ENCODE data around the gene CELA3A. TPM values are rescaled to one million over a fixed set of nuclear protein-coding genes. Genes with fewer than 3 reads are reported as not detected.
A peak's percentile ranks its signal among the peaks of the same experiment; 100 is the strongest.
"Not testable (repeated sequence)": the region's sequence is repeated elsewhere in the genome, so short reads cannot be mapped to it uniquely, and the experiment has no call there.

Gene CELA3A
- total RNA-seq, 3 donors from 2014 or later (not counting 1 experiment from before 2014, with no cell fraction given), result not detected

- intact Hi-C loops (cut with micrococcal nuclease), result no loop called here
- H3K9me3 ChIP-seq (ENCODE audit: control insufficient read depth, insufficient read depth, low read length), result no peaks in the 10 kb centered on the region
- no peaks in the 10 kb centered on the region for H3K27me3 ChIP-seq (ENCODE audit: control insufficient read depth, insufficient read depth, low read length)
- peaks cover 16 to 19% of the 10 kb centered on the region in 2 donors for H3K4me1 Mint-ChIP-seq
- no peak for DNase-seq
- no peak overlapping the region for H3K4me3 Mint-ChIP-seq
- TF ChIP-seq, protein P1, sequence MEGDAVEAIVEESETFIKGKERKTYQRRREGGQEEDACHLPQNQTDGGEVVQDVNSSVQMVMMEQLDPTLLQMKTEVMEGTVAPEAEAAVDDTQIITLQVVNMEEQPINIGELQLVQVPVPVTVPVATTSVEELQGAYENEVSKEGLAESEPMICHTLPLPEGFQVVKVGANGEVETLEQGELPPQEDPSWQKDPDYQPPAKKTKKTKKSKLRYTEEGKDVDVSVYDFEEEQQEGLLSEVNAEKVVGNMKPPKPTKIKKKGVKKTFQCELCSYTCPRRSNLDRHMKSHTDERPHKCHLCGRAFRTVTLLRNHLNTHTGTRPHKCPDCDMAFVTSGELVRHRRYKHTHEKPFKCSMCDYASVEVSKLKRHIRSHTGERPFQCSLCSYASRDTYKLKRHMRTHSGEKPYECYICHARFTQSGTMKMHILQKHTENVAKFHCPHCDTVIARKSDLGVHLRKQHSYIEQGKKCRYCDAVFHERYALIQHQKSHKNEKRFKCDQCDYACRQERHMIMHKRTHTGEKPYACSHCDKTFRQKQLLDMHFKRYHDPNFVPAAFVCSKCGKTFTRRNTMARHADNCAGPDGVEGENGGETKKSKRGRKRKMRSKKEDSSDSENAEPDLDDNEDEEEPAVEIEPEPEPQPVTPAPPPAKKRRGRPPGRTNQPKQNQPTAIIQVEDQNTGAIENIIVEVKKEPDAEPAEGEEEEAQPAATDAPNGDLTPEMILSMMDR (IDR thresholded peaks at IDR 0.05), result no peak
- H3K4me3 ChIP-seq (ENCODE audit: low read length), result no peak overlapping the region
- H3K27ac ChIP-seq (ENCODE audit: low read length), result no peak overlapping the region
- WGBS (ENCODE audit: insufficient coverage), result 87% methylated on average over 3 of the region's 3 CpGs
- no peaks in the 10 kb centered on the region for H3K9me3 Mint-ChIP-seq
- H3K4me1 ChIP-seq (ENCODE audit: control insufficient read depth, insufficient read depth, low read length), result peaks cover 11% of the 10 kb centered on the region
- no peaks in the 10 kb centered on the region for H3K27me3 Mint-ChIP-seq (ENCODE audit: low read depth in 2 of 2)
- H3K27ac Mint-ChIP-seq, result no peak overlapping the region
- peaks cover 4% of the 10 kb centered on the region for H3K36me3 ChIP-seq (ENCODE audit: control insufficient read depth, insufficient read depth, low read length)
- no peaks in the 10 kb centered on the region for H3K36me3 Mint-ChIP-seq
- no peak for ATAC-seq
These were observed 29.0 kb downstream of the CELA3A start for GRCh38 chr1:22030473-22030872.

DNA sequence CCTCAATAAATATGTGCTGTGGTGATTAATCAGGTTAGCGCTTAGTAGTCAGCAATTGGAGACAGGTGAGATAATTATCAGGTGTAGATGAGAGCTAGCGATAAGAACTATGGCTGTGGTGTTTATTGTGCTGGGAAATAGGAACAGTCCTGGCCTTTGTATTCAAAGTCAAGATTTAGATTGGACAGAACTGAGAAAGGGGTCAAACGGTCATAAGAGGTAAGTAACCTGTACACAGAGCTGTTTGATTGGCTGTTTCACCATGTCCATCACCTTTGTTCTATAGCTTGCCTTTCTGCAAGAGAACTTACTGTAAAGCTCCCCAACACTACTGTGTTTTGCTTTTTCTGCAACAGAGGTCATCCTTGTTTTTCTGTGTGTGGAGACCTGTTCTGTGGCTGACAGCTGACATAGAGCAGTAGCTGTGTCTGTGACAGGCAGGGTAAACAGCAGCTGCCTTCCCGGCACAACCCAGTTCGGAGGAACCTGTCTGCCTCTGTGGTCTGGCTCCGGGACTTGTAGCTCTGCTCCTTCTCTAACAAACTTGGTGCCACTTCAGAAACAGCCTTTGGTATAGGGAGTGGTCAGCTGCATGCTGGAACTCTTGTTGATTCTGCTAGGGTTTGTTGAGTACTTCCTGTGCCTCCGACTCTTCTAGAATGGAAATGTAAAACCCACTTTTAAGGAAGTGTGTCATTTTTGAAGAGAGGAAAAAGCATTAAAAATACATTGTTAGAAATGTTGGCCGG, 29.9 kb downstream of the CELA3A start:
- H3K27ac Mint-ChIP-seq, result peak overlapping the region; percentile 36 to 68
- Histone ChIP-seq H3K27me3 (ENCODE audit: control insufficient read depth, insufficient read depth, low read length) (no peaks in the 10 kb centered on the region), H3K4me3 (ENCODE audit: low read length) (no peak overlapping the region), H3K4me1 (ENCODE audit: control insufficient read depth, insufficient read depth, low read length) (peaks cover 5% of the 10 kb centered on the region), H3K36me3 (ENCODE audit: control insufficient read depth, insufficient read depth, low read length) (peaks cover 4% of the 10 kb centered on the region), H3K27ac (ENCODE audit: low read length) (peak overlapping the region; percentile 8), H3K9me3 (ENCODE audit: control insufficient read depth, insufficient read depth, low read length) (no peaks in the 10 kb centered on the region)
- H3K9me3 Mint-ChIP-seq, result no peaks in the 10 kb centered on the region
- WGBS (ENCODE audit: insufficient coverage), result 45% methylated on average over 8 of the region's 8 CpGs
- peaks cover 6 to 11% of the 10 kb centered on the region in 2 donors for H3K4me1 Mint-ChIP-seq
- ATAC-seq (no peak), DNase-seq (peak in 1 of 2 donors; percentile 52)
- H3K27me3 Mint-ChIP-seq (ENCODE audit: low read depth in 2 of 2), result no peaks in the 10 kb centered on the region
- no peak overlapping the region for H3K4me3 Mint-ChIP-seq
- TF ChIP-seq, protein P1 (IDR thresholded peaks at IDR 0.05), result no peak
- H3K36me3 Mint-ChIP-seq, result no peaks in the 10 kb centered on the region
- intact Hi-C loops (cut with micrococcal nuclease), result no loop called here

GRCh38 chr1:22034834-22035233, 33.4 kb downstream of the CELA3A start:
- H3K9me3 ChIP-seq (ENCODE audit: control insufficient read depth, insufficient read depth, low read length); H3K4me3 ChIP-seq (ENCODE audit: low read length); H3K27ac Mint-ChIP-seq; H3K27ac ChIP-seq (ENCODE audit: low read length); H3K27me3 Mint-ChIP-seq (ENCODE audit: low read depth in 2 of 2); intact Hi-C loops (cut with micrococcal nuclease); ATAC-seq; H3K36me3 Mint-ChIP-seq; H3K27me3 ChIP-seq (ENCODE audit: control insufficient read depth, insufficient read depth, low read length); H3K36me3 ChIP-seq (ENCODE audit: control insufficient read depth, insufficient read depth, low read length); H3K9me3 Mint-ChIP-seq; H3K4me3 Mint-ChIP-seq; DNase-seq: not testable (repeated sequence)
- H3K4me1 Mint-ChIP-seq, result peaks cover 18 to 20% of the 10 kb centered on the region in 2 donors
- 99% methylated on average over 5 of the region's 5 CpGs for WGBS (ENCODE audit: insufficient coverage)
- peaks cover 18% of the 10 kb centered on the region for H3K4me1 ChIP-seq (ENCODE audit: control insufficient read depth, insufficient read depth, low read length)

- peak overlapping the region; percentile 95 to 96 for H3K27ac Mint-ChIP-seq
- no peak overlapping the region for H3K4me3 Mint-ChIP-seq
- no peak for DNase-seq
- H3K27ac ChIP-seq (ENCODE audit: low read length), result no peak overlapping the region
- no peaks in the 10 kb centered on the region for H3K9me3 Mint-ChIP-seq
- H3K4me1 ChIP-seq (ENCODE audit: control insufficient read depth, insufficient read depth, low read length), result peaks cover 41% of the 10 kb centered on the region
- intact Hi-C loops (cut with micrococcal nuclease), result no loop called here
- no peak overlapping the region for H3K4me3 ChIP-seq (ENCODE audit: low read length)
- H3K9me3 ChIP-seq (ENCODE audit: control insufficient read depth, insufficient read depth, low read length), result no peaks in the 10 kb centered on the region
- H3K4me1 Mint-ChIP-seq, result peaks cover 29 to 34% of the 10 kb centered on the region in 2 donors
- no peaks in the 10 kb centered on the region for H3K27me3 ChIP-seq (ENCODE audit: control insufficient read depth, insufficient read depth, low read length)
- WGBS (ENCODE audit: insufficient coverage), result 91% methylated on average over 6 of the region's 7 CpGs
- TF ChIP-seq, protein P1 (IDR thresholded peaks at IDR 0.05), result no peak
- no peak for ATAC-seq
- H3K36me3 ChIP-seq (ENCODE audit: control insufficient read depth, insufficient read depth, low read length), result no peaks in the 10 kb centered on the region
- H3K27me3 Mint-ChIP-seq (ENCODE audit: low read depth in 2 of 2), result no peaks in the 10 kb centered on the region
- H3K36me3 Mint-ChIP-seq, result no peaks in the 10 kb centered on the region
These were observed 36.1 kb downstream of the CELA3A start for GRCh38 chr1:22037520-22037919.

Measured in natural killer cell (primary cell).